Transverse colon (tissue), 3 donors: ENCODE measurements around the gene JAKMIP2.

ENCODE experiments used
- EP300 ChIP-seq: sonication (generic); formaldehyde crosslinking; IDR thresholded peaks from one replicate; pipeline ENCODE4 v1.6.1; 2017; ENCODE audit warnings: antibody characterized with exemption, low read depth
- TF ChIP-seq, protein P1 (sequence below), 5 experiments: fragments of 200-600 bp in 3 of 5; fragments of 450-650 bp in 2 of 5; sonication (generic) in 3 of 5; IDR thresholded peaks; 1 replicate in 2 of 5; 2 replicates in 3 of 5; pipeline ENCODE4 v1.5.1; 2016 to 2017; ENCODE audit warnings: antibody characterized with exemption in 5 of 5, inconsistent platforms in 3 of 5, mild to moderate bottlenecking in 2 of 5, moderate library complexity in 1 of 5

DNA sequence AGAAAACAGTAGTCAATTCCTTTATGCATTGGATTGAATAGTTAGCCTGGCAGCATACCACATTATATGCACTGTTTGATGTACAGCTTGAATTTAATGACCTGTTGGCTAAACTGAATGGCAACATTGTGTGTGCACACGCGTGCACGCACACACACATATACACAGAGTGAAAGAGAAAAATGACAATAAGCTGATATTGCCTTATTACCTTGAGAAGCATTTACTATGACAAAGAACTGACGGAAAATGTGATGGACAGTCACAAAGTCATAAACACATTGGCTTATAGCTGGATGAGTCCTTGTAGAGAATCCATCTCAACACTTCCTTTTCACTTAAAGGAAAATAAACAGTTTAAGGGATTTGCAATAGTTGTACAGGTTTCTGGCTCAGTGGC, 15.5 kb downstream of the JAKMIP2 start:
- no peak for TF ChIP-seq EP300
- TF ChIP-seq, protein P1, sequence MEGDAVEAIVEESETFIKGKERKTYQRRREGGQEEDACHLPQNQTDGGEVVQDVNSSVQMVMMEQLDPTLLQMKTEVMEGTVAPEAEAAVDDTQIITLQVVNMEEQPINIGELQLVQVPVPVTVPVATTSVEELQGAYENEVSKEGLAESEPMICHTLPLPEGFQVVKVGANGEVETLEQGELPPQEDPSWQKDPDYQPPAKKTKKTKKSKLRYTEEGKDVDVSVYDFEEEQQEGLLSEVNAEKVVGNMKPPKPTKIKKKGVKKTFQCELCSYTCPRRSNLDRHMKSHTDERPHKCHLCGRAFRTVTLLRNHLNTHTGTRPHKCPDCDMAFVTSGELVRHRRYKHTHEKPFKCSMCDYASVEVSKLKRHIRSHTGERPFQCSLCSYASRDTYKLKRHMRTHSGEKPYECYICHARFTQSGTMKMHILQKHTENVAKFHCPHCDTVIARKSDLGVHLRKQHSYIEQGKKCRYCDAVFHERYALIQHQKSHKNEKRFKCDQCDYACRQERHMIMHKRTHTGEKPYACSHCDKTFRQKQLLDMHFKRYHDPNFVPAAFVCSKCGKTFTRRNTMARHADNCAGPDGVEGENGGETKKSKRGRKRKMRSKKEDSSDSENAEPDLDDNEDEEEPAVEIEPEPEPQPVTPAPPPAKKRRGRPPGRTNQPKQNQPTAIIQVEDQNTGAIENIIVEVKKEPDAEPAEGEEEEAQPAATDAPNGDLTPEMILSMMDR (IDR thresholded peaks at IDR 0.05): no peak
